EH (cell line): ENCODE measurements around the gene TLL2.

ENCODE experiments used
- DNase-seq: peaks from one replicate; pipeline ENCODE4 v3.0.0-alpha.2; 2015; ENCODE audit warnings: low read depth

The TLL2 gene

GRCh38 chr10:96421995-96422394 lies 91.7 kb downstream of the TLL2 start:
- no peak for DNase-seq

DNA sequence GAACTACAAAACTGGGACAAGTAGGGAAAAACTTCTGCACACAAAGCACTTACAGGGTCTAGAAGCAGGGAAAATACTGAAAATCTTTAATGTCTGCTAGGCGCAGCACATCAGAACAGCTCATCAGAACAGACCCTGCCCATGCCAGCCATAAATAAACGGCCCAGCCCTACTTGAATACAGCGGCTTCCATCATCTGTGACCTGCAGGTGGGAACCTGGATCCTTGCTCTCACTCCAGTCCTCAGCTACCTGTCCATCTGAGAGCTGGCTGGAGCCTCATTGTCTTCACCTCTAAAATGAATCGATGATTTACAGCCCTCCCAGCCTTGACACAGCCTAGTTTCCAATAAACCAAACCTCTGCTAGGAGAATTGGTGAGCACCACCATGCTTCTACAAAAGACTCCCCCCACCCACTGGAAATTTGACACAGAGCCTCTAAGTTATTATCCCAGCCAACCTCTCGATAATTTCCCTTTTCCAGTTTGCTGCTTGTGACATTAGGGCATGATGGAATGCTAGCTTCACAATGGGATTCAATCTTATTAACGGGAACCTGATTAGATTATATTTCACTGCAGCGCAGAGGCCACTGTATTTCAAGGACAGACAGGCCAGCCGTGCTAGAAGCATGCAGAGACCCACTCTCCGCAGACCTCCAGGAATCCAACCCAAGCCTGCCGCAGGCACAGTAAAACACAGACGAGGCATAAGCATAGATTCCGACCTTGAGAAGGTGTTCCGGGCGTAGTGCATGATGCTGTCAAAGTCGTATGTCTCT lies 93.3 kb downstream of the TLL2 start:
- DNase-seq, result no peak

DNA sequence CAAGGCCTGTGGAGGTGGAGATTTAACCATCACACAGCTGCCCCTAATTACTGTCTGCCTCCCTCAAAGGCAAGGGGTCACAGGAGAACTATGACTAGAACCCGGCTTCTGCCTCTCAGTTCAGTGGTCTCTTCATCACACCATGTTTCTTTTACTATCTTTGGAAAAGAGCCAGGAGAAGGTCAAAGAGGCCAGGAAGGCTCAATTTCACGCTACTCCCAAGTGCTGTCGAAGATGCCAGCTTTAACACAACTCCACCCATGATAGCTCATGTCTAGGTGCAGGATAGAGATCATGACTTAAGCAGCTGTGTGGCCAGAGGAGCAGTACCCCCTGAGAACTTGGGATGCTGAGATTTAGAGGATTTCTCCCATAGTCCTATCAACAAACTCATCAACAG lies 94.4 kb downstream of the TLL2 start:
- DNase-seq, result no peak

DNA sequence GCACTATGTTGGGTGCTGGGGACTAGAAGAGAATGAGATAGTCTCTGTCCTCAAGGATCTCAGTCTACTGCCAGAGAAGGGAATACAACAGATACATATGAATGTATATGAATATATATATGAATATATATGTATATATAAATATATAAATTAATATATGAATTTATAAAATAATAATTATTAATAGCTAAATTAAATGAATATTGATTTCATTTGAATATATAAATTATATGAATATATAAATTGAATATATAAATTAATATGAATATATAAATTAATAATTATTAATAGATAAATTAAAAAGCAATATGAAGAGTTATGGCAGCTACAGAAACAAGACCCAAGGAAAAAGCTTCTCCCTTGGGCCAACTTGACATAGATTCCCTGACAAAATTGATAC lies 95.1 kb downstream of the TLL2 start:
- no peak for DNase-seq

GRCh38 chr10:96417441-96417840 lies 96.3 kb downstream of the TLL2 start:
- DNase-seq, result peak; percentile 27

GRCh38 chr10:96416643-96417042 lies 97.1 kb downstream of the TLL2 start:
- DNase-seq, result peak; percentile 5

GRCh38 chr10:96415891-96416554 lies 97.7 kb downstream of the TLL2 start:
- DNase-seq, result peak; percentile 9

DNA sequence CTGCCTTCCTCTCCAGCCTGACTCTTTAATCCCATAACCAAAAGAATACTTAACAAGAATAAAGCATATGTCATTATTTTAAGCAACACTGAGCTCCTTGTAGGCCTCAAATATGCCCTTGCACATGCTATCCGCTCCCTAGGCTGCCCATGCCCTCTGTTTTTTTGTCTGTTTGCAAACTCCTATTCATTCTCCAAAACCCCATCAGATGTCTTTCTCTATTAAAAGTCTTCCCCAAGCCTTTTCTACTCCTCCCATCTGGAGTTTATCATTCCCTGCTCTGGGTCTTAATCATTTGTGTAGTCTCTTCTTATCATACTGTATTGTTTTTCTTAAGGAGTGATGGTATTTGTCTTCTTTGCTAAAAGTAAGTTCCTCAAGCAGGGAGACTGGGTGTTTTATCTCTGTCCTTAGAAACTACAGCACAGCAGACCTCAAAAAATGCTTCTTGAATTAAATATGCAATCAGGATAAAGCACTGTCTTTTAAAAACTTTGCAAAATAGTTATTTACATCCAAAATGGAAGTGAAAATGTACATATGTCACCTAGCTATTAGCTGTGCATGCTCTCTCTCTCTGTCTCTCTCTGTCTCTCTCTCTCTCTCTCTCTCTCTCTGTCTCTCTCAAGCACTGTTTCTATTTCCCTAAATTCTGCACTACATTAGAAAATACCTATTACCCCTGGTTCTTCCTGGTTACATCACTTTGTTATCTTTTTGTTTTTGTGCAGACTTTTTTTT lies 98.4 kb downstream of the TLL2 start:
- DNase-seq, result no peak

DNA sequence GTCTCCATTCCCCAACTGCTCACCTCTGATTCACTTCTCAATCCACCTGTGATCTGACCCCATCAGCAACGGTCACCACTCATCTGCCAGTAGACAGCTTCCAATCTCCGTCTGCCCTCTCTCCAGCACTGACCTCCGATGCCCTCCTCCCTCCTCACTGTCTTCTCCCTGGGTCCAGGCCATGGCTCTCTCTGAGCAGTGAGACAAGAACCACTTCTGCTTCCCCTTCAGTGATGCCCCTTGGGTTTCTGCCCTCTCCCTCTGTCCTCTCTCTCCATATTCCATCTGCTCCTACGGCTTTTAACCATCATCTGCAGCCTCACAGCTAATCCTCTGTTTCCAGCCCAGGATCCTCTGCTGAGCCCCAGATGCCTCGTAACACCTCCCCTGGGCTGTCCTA lies 99.4 kb downstream of the TLL2 start:
- DNase-seq, result no peak

DNA sequence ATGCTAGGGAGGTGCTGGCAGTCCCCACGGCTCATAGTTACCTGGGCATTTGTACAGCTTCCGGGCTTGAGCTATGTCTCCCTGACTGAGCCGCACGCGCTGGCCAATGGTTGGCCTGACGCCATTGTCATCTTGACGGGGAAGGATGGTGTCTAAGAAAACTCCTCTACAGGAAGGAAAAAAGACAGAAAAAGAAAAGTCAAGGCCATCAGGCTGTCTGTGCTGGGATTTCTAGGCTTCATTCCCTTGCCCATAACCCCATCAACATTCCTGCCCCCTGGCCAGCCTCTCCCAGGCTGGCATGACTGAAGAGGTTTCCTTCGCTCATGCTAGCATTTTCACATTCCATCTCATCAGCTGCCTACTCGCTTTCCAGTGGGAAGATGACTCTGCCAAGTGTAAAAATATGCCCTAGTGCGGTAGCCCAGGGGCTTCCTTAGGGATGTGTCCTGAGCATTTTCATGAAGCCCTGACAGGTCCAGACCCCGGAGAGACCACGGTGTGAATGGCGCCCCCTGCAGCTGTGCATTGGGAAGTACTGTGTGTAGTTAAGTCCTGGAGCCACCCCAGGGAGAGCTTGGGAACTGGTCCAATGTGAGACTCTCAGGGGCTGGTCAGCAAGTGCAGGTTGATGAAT lies 100.5 kb downstream of the TLL2 start:
- DNase-seq, result no peak

DNA sequence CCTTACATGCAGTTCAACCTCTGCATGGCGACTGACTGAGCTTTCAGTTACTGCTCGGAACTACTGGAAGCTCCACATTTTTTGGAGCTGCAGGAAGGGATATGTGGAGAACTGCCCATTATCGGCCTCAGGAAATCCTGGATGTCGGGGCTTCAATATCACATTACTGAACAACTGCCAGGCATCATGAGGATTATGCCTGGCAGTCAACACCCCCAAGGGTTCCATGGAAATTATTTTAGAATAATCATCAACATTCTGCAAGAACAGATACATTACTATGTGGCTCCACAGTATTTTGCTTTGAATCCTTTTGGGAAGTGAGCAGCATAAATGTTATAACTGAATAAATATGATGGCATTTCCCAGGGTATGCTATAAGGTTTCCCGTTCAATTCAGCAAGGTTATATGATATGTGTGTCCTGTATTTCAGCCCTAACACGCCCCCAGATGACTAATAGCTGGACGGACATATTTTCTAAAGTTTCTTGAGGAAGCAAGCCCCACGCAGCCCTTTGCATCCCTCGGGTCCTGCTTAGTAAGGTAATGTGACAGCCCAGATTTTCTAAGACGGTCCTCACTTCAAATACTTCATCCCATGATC lies 101.9 kb downstream of the TLL2 start:
- DNase-seq, result no peak

DNA sequence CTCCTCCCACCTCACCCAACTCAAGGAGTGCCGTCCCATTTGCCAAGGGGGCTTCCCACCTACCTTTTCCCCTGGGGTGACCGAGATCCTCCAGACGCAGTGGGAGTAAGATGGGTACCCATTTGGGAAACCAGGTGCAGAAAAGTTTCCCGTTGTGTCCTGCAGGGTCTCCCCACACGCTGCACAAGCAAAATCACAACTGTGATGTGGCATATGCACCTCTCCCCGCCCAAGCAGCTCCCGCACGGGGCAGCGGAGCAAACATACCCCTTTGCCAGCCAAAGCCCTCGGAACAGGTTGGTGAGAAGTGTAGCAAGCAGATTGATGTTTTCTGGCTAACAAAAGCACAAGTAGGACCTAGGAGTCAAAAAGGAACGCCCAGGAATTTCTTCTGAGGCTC lies 103.4 kb downstream of the TLL2 start:
- no peak for DNase-seq

DNA sequence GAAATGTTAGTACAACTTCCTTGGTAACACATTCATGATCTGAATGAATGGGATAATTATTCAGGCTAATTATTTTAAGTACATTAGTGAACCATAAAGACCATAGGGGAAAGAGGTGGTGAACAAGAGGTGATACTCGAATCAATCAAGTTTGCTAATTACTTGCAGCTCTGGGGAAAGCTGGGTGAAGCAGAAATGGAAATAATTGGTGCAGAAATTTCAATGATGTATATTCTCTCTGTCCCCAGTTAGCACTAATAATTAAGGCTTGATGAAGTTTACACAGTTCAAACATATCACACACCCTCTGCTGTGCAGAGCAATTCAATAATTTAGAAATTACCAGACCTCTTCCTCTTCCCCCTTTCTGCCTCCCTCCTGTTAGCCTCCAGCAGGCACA lies 105.5 kb downstream of the TLL2 start:
- DNase-seq, result no peak

GRCh38 chr10:96407560-96408069 lies 106.1 kb downstream of the TLL2 start:
- DNase-seq, result no peak

- no peak for DNase-seq
Observed at GRCh38 chr10:96406091-96406490, 107.6 kb downstream of the TLL2 start.

GRCh38 chr10:96402417-96403305 lies 111.1 kb downstream of the TLL2 start:
- no peak for DNase-seq

GRCh38 chr10:96401036-96401435 lies 112.7 kb downstream of the TLL2 start:
- DNase-seq, result no peak

GRCh38 chr10:96400465-96400864 lies 113.3 kb downstream of the TLL2 start:
- DNase-seq, result no peak

DNA sequence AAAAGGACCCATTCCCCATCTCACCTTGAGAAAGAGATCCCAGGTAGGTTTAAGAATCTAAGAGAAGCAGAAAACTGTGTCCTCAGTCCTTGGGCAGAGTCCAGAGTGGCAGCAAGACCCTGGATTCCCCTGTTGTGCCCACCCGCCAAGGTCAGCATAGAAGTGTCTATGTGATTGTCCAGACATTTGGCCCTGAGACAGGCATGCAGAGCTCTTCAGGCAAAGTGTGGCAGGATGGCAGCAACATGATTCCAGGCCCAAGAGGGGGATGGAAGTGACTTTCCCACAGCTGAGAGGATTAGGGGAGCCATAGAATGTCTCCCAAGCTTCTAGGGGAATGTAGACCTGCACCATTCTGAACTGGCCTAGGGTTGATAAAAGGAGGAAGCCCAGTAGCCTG lies 115.8 kb downstream of the TLL2 start:
- DNase-seq, result no peak

DNA sequence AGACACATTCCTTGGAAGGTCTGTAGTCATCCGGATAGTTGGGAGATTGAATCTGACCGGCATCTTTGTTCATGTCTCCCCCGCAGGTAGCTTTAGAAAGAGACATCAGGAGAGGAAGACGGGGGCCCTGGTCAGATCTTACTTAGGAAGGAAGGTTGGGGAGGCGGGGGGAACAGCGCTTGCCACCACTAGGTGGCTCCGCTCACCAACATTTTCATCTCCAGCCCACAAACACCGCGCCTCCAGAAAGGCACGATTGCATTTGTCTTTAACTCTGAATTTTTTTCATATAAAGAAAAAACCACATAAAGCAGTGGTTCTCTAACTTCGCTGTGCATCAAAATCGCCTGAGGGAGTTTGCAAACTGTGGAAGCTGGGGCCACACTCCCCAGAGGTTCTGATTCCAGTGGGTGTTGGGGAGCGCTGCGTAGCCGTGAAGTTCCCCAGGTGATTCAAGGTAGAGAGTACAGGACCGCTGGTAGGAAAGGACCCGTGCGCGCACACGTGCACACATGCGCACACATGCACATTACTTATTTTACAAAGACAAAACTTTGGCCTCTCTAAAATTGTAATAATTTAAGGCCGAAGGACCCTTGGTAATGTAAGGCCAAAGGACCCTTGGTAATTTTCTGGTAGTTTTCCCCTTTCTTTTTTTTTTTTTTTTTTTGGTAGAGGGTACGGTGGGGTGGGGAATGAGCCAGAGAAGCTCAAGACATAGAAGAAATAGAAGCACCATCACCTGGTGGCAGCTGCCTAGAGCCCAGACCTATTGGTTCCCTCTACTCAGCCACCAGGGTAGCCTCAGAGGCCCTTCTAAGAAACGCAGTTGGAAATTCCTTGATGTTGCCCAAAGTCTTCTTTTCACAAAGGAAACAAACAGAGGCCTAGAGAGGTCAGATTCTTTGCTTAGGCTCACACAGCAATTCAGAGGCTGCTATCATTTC lies 117.5 kb downstream of the TLL2 start:
- peak; percentile 69 for DNase-seq
